HG03135 (cell line): ENCODE measurements around the gene RAB5B.
A peak's percentile ranks its signal among the peaks of the same experiment; 100 is the strongest.
"Not testable (repeated sequence)": the region's sequence is repeated elsewhere in the genome, so short reads cannot be mapped to it uniquely, and the experiment has no call there.

Experiments
- ATAC-seq: cut with Tn5 transposase; IDR thresholded peaks from one replicate; pipeline ENCODE4 v1.9.1; 2021; ENCODE audit warnings: mild to moderate bottlenecking, moderate library complexity; ENCODE audit not compliant: unreplicated experiment

Gene RAB5B

DNA sequence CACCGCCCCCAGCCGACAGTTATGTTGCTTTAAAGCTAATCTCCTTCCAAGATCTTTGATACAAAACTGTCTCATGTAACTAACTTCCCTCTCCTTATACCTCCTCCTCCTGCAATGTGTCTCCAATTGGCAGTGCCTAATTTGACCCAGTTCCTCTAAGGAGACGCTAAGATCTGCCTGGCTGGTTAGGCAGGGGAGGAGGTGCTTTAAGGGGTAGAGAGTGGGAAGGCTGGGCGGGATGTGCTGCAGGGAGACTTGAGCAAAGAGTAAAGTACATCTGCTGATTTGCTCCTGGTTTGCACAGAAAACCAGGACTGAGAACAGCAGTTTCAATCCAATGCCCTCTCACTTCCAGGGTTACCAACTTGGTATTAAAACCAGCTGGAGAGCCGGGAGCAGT, 39.6 kb downstream of the RAB5B start:
- ATAC-seq: no peak

DNA sequence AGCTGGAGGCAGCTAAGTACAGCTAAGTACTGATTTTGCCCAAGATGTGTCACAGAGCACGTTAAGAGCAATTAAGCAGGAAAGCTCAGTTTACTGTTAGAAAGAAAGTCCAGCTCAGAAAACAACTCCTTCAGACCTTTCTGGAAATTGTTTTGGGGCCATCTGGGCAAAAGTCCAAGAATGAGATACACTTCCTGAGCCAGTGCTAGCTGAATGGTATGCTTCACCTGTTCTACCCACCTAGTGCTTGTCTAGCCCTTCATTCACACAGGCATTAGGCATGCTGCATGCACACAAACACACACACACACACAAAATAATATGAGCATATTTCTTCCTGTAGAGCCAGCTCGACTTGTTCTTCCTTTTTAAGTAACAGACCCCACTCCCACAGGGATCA, 40.3 kb downstream of the RAB5B start:
- no peak for ATAC-seq

DNA sequence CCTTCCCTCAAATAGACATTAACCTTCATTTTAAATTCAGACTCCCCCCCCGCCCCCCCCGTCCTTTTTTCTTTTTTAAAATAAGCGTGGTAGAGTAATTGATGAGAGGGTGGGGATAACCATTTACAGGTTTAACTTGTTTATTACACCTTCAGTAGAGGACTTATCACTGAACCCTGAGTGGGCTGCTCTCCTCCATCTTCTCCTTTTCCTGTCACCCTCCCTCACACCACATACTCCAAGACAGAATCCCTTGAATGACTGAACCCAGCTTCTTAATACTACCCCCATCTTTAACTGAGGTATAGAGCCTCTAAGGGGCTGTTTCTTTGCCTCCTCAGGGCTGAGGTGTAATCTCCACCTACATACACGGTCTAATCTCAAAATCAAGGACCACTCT, 43.3 kb downstream of the RAB5B start:
- no peak for ATAC-seq

DNA sequence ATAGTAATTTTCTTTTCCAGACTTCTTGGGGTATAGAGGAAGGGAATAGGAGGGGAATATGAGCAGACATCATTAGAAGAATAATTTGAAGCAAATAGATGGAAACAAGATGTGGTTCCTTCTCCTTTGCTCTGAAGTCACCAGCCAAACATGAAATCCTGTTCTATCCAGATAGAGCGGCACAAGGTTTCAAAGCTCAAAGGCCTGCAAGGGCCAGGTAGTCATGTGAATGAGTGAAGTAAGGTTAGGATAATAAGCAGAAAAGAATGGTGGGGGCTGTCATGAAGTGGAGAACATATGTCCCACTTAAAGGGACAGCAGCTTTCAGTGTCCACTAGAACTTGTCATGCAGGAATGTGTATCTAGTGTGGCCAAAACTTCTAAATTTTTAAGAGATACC, 44.5 kb downstream of the RAB5B start:
- ATAC-seq: no peak

DNA sequence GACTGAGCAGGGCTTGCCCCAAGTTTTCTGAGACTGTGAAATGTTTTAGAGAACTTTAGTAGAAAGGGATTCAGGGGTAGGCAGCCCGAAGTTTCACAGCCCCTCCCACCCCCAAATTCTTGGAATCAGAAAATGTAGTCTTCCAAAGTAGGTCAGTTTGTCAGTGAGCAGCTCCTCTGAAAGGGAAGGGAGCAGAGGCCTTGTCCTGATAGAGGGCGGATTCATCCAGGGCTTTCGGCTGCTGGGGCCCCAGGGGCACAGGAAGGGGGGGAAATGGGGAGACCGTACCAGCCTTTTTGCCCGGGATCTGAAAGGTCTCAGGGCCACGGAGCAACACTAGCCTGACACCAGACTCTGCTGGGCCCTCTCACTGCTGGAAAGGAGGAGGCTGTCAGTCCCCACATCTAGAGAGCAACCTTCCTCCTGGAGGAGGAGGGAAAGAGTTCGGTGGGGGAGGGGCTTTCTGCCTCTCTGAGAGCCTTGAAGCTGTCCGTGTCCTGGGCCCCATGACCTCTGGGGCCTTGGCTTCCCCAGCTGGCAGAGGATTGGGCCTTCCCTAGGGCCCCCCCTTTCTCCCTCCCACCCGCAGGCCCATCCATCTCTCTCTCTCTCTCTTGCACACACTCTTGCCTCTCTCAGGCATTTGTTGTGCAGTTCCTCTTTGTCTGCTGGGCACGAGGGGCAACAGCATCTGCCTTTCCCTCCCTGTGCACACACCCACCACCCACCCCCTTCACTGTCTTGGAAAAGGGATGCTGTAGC, 46.7 kb downstream of the RAB5B start, which contains the start of gene IKZF4:
IKZF4 (plus strand) TSS at position 621 of the 762 bp plus-strand sequence. CDS start 451 bp downstream, outside the sequence.
- ATAC-seq: no peak

DNA sequence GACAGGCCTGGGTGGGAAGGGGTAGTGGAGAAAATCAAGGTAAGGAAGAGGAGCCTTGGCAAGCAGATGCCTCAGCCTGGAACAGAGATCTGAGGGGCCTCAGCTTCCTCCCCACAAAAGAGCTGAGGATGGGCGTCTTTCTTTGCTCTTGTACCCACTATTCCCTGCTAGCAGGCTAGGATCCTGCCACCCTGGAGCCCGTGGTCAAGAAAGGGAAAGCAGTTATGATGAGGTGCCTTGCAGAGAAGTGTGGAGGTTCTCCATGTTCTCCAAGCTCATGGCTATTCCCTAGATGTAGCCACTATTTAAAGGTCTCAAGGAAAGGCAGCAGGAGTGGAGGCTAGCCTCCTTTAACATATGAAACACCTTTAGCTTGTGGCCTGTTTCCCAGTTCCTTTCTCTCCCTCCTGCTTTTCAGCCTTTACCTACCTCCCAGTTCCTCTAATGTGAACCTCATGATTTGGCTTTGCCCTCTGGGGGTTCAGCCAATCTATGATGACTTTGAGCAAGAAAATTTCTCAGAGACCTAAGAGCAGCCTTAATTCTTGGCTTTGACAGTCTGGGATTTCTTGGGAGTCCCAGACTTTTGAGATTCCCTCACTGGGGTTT, 48.1 kb downstream of the RAB5B start:
- ATAC-seq: no peak

DNA sequence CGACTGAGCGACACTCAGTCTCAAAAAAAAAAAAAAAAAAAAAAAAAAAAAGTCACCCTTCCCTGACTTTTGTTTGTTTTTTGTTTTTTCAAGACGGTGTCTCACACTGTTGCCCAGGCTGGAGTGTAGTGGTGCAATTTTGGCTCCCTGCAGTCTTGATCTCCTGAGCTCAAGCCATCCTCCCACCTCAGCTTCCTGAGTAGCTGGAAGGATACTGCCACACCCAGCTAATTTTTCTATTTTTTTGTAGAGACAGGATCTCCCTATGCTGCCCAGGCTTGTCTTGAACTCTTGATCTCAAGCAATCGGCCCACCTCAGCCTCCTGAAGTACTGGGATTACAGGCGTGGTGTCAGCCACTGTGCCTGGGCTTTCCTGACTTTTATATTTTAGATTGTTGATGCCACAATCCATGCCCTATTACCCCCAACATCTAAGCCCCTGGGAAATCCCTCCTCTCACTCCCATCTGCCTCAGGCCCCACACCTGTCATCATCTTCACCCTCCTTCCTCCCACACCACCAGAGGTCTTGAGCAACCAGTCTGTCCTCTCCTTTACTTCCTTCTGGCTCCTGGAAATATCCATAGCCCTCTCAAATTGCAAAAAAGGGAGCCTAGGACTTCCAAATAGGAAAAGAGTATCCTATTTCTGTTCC, 54.8 kb downstream of the RAB5B start:
- no peak for ATAC-seq

DNA sequence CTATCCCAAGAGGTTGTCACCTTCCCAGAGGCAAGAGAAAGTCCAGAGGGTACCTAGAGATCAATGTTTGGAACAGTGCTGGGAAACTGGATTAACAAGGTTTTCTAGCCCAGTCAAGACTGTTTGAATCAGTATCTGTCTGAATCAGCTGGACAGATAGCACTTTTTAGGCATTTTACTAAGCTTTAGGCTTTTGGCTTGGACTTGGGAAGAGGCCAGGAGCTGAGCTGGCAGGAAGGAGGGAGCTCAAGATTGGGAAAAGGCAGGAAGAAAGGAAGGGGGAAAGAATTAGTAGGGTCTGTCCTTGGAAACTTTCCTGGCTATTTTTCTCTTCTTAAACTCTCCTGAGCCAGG, 55.3 kb downstream of the RAB5B start:
- ATAC-seq: no peak

DNA sequence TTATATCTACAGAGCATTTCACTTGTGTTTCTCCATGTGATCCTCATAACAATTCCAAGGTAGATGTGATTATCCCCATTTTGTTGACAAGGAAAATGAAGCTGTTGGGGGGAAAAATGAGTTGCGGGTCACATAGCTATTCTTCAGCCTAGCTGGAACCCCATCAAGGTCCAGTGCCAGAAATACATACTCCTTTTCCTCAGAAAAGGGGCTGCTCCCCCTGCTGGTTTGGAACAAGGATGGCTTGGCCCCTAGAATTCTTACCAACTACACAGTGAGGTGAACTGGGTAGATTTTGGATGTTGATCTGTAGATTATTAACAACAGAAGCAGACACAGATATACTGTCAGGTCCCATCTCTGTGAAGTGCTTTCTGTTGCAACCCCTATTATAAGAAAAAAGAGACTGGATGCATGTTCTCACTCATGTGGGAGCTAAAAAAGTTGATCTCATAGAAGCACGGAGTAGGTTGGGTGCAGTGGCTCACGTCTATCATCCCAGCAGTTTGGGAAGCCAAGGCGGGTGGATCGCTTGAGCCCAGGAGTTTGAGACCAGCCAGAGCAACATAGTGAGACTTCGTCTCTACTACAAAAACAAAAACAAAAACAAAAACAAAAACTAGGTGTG, 55.9 kb downstream of the RAB5B start:
- ATAC-seq: peak; percentile 66

DNA sequence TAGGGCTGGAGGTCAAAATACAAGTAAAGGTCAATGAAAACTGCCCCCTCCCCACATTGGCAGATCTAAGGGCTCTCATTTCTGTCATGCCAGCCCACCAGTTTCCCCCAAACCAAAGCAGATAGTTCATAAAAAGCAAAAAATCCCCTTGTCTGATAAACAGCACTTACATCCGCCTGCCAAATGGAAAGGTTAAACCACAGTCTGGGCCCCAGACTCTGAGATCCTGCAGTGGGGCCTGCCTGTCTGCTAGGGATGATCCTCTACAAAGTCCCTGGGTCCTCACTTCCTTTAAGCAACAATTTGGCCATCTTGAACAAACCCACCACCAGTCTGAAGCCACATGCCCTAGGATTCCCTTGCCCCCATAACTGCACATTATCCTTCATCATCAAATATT, 58.1 kb downstream of the RAB5B start:
- ATAC-seq: no peak

DNA sequence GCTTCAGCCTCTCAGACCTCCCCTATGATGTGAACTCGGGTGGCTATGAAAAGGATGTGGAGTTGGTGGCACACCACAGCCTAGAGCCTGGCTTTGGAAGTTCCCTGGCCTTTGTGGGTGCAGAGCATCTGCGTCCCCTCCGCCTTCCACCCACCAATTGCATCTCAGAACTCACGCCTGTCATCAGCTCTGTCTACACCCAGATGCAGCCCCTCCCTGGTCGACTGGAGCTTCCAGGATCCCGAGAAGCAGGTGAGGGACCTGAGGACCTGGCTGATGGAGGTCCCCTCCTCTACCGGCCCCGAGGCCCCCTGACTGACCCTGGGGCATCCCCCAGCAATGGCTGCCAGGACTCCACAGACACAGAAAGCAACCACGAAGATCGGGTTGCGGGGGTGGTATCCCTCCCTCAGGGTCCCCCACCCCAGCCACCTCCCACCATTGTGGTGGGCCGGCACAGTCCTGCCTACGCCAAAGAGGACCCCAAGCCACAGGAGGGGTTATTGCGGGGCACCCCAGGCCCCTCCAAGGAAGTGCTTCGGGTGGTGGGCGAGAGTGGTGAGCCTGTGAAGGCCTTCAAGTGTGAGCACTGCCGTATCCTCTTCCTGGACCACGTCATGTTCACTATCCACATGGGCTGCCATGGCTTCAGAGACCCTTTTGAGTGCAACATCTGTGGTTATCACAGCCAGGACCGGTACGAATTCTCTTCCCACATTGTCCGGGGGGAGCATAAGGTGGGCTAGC, 60.9 kb downstream of the RAB5B start:
- no peak for ATAC-seq

DNA sequence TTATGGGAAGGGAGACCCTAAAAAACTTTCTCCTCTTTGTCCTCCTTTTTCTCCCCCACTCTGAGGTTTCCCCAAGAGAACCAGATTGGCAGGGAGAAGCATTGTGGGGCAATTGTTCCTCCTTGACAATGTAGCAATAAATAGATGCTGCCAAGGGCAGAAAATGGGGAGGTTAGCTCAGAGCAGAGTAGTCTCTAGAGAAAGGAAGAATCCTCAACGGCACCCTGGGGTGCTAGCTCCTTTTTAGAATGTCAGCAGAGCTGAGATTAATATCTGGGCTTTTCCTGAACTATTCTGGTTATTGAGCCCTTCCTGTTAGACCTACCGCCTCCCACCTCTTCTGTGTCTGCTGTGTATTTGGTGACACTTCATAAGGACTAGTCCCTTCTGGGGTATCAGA, 63.3 kb downstream of the RAB5B start:
- ATAC-seq: no peak

DNA sequence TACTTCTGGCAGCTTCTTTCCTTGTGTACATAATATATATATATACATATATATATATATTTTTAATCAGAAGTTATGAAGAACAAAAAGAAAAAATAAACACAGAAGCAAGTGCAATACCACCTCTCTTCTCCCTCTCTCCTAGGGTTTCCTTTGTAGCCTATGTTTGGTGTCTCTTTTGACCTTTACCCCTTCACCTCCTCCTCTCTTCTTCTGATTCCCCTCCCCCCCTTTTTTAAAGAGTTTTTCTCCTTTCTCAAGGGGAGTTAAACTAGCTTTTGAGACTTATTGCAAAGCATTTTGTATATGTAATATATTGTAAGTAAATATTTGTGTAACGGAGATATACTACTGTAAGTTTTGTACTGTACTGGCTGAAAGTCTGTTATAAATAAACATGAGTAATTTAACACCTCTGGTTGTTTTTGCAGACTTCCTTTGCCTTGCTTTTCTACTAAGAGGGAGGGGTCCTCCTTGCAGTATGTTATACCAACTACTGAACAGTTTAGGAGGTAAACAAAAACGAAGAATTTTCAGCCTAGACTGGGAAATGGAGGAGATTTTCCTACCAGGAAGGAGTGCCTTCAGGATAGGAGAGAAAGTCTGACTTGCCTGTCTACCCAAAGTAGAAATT, 64.3 kb downstream of the RAB5B start:
- no peak for ATAC-seq

DNA sequence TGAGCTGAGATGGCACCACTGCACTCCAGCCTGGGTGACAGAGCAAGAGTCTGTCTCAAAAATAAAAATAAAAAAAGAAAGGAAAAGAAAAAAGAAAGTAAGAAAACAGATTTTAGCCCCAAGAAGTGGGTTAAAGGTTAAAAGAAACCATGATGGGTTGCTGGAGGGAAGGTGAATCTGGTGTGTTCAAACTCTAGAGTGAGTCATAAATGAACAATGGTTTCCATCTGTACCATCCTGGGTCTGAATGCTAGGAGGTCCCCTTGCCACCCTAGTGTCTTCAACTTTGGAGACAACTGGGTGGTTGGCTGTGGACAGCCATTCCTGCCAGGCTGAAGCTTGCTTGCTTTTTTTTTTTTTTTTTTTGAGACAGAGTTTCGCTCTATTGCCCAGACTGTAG, 66.3 kb downstream of the RAB5B start:
- ATAC-seq: no peak

DNA sequence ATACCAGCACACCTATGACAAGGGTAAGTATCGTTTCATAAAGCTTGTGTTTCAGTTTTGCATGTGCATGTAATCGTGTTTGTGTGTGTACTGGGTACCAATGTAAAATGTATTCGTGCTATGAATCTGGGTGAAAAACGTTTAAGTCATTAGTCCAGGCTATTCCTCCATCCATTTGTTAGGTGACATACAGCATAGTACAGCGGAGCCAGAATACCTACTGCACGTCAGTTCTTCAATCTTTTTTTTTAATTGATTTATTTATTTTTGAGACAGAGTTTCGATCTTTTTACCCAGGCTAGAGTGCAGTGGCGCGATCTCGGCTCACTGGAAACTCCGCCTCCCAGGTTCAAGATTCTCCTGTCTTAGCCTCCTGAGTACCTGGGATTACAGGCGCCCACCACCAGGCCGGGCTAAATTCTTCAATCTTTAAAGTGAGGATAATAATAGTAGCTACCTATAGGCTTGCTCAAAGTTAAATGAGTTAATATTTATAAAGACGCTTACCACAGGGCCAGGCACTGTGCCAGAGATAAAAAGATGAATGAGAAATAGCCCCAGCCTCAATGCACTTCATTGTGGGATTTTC, 67.2 kb downstream of the RAB5B start:
- no peak for ATAC-seq

DNA sequence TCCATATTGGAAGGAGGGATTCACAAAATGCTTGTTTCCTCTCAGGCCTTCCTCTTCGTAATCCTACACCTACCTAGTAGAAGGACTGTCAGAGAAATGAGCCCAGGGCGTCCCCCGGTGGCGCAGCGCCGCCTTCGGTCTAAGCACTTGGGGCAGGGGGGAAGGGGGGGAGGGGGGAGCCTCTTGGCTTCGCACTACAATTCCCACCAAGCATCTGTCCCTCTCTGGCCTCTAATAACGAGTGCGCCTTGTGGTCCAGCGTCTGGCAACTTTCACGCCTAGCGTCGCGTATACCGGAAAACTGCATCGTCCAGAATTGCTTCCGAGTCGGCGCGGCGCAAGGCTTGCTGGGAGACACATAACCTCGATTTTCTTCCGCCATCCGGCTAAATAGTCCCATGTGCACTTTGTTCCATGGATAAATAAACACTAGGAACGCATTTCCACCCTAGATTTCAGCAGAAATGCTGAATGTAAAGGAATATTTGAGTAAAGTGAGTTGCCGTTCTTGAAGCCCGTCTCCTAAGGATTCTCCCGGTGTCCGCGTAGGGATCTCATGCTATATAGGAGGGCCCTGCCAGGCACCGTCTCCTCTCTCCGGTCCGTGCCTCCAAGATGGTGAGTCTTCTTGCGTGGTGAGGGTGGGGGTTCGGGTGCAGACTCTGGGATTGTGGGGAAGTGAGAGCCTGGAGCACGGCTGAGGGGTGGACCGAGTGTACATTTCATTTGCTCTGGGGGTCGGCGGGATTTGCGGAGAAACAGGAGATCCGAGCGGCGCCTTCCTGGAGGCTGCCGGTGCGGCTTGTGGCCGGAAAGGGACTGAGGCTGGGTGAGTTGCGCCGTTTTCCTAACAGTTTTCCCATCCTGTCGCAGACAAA, 67.9 kb downstream of the RAB5B start, which contains the start of gene RPS26:
RPS26 (plus strand) TSS at position 367 of the 878 bp plus-strand sequence; CDS start at position 616, 249 bp downstream.
- peak; percentile 93 for ATAC-seq

DNA sequence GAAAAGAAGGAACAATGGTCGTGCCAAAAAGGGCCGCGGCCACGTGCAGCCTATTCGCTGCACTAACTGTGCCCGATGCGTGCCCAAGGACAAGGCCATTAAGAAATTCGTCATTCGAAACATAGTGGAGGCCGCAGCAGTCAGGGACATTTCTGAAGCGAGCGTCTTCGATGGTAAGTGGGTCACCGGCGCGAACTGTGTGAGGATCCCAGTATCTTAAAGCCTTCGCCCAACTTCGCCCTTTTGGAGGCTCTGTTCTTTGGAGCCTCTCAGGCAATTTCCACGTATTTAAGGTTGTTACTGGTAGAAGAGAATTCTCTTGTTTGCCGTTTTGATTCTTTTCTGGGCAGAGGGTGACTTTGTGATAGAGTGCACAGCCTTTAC, 68.5 kb downstream of the RAB5B start:
- ATAC-seq: not testable (repeated sequence)

DNA sequence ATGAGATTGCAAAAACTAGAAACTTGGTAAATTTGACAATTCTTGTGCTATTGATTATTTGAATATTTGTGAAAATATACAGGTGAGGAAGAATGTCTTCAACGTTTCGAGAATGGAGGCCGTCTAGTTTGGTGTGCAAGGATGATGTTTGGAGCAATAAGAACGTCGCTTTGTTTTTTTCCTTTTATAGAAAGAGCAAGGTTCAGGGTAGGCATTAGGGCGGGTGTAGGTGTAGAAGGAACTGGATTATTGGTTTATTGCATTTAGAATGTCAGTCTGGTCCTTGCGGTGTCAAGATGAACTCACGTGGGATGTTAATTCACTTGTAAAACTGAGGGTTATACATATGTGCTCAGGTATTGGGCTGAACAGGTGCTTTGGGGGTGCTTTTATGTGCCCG, 69.0 kb downstream of the RAB5B start:
- ATAC-seq: no peak
